Measurements from ENCODE around the gene SYCE3.

Gene SYCE3

GRCh38 chr22:50562523-50563412 is at the start of gene SYCE3:
Gene SYCE3 (minus strand): TSS chr22:50562919. CDS start chr22:50556405, 6,514 bp downstream.
- peak within 1 kb of the TSS; percentile 51 for H3K4me3 ChIP-seq (ENCODE audit: low read depth, low read length)
- TF ChIP-seq CTCF (IDR thresholded peaks at IDR 0.05; ENCODE audit: low read depth, low read length): peak; percentile 83
- in situ Hi-C loops (cut with HindIII; ENCODE audit: low sequenced_read_pairs): no loop called here
- peak; percentile 81 for DNase-seq (ENCODE audit: low read depth, low spot score)

GRCh38 chr22:50612168-50612527 is 49.4 kb upstream of the SYCE3 start:
- in situ Hi-C loops (cut with HindIII; ENCODE audit: low sequenced_read_pairs): no loop called here
- TF ChIP-seq CTCF (IDR thresholded peaks at IDR 0.05; ENCODE audit: low read depth, low read length): no peak
- H3K4me3 ChIP-seq (ENCODE audit: low read depth, low read length): no peak overlapping the region
- no peak for DNase-seq (ENCODE audit: low read depth, low spot score)

- H3K4me3 ChIP-seq (ENCODE audit: low read depth, low read length): no peak overlapping the region
- TF ChIP-seq CTCF (IDR thresholded peaks at IDR 0.05; ENCODE audit: low read depth, low read length): no peak
- no peak for DNase-seq (ENCODE audit: low read depth, low spot score)
- in situ Hi-C loops (cut with HindIII; ENCODE audit: low sequenced_read_pairs): no loop called here
Observed at GRCh38 chr22:50611341-50612060, 48.8 kb upstream of the SYCE3 start.

- no peak overlapping the region for H3K4me3 ChIP-seq (ENCODE audit: low read depth, low read length)
- in situ Hi-C loops (cut with HindIII; ENCODE audit: low sequenced_read_pairs): no loop called here
- no peak for TF ChIP-seq CTCF (IDR thresholded peaks at IDR 0.05; ENCODE audit: low read depth, low read length)
- no peak for DNase-seq (ENCODE audit: low read depth, low spot score)
Observed at GRCh38 chr22:50610581-50610980, 47.9 kb upstream of the SYCE3 start.

GRCh38 chr22:50610041-50610451 is 47.3 kb upstream of the SYCE3 start:
- TF ChIP-seq CTCF (IDR thresholded peaks at IDR 0.05; ENCODE audit: low read depth, low read length): no peak
- H3K4me3 ChIP-seq (ENCODE audit: low read depth, low read length): no peak overlapping the region
- DNase-seq (ENCODE audit: low read depth, low spot score): no peak
- in situ Hi-C loops (cut with HindIII; ENCODE audit: low sequenced_read_pairs): no loop called here

- in situ Hi-C loops (cut with HindIII; ENCODE audit: low sequenced_read_pairs): no loop called here
- DNase-seq (ENCODE audit: low read depth, low spot score): no peak
- no peak overlapping the region for H3K4me3 ChIP-seq (ENCODE audit: low read depth, low read length)
- TF ChIP-seq CTCF (IDR thresholded peaks at IDR 0.05; ENCODE audit: low read depth, low read length): no peak
Observed at GRCh38 chr22:50609599-50609998, 46.9 kb upstream of the SYCE3 start.

All from astrocyte of the spinal cord (primary cell).